Body of pancreas (tissue), 4 donors: ENCODE measurements around the gene VPS33A. TPM values are rescaled to one million over a fixed set of nuclear protein-coding genes. Genes with fewer than 3 reads are reported as not detected.
"Not testable (repeated sequence)": the region's sequence is repeated elsewhere in the genome, so short reads cannot be mapped to it uniquely, and the experiment has no call there.

Source experiments
- ATAC-seq: fragments of 150-250 bp; one replicate; pipeline ENCODE4 v1.9.1; 2016
- DNase-seq, 4 donors: peaks; one replicate each; pipeline ENCODE4 v3.0.0-alpha.2; 2019
- H3K27ac ChIP-seq, 4 donors: fragments of 200-600 bp; sonication (generic); 1 replicate in 3 of 4; 2 replicates in 1 of 4; pipeline versions ENCODE4 v1.5.1 to v1.6.1; 2016 to 2019; ENCODE audit warnings: mild to moderate bottlenecking in 1 of 4, mixed read lengths in 1 of 4, moderate library complexity in 1 of 4
- H3K27me3 ChIP-seq, 2 donors: fragments of 200-600 bp; sonication (generic); one replicate each; pipeline ENCODE4 v1.6.0; 2016; ENCODE audit warnings: mild to moderate bottlenecking in 1 of 2
- H3K36me3 ChIP-seq, 2 donors: fragments of 200-600 bp; sonication (generic); replicated peaks in 1 of 2; 2 replicates each; pipeline ENCODE4 v1.5.1; 2016; ENCODE audit warnings: low read depth in 2 of 2; ENCODE audit not compliant: insufficient read depth in 1 of 2
- H3K4me1 ChIP-seq: fragments of 200-600 bp; sonication (generic); one replicate; pipeline ENCODE4 v1.6.0; 2016
- H3K4me3 ChIP-seq, 2 donors: fragments of 200-600 bp; sonication (generic); 1 replicate in 1 of 2; 2 replicates in 1 of 2; pipeline ENCODE4 v1.5.1; 2016 to 2019
- H3K9me3 ChIP-seq, 3 donors: fragments of 200-600 bp; sonication (generic); 1 replicate in 2 of 3; 2 replicates in 1 of 3; pipeline ENCODE4 v1.5.1; 2016
- CTCF ChIP-seq, 7 experiments: fragments of 450-650 bp in 4 of 7; fragments of 200-600 bp in 3 of 7; sonication (generic) in 3 of 7; IDR thresholded peaks; one replicate each; pipeline ENCODE4 v1.5.1; 2016 to 2019; ENCODE audit warnings: antibody characterized with exemption in 7 of 7
- POLR2A ChIP-seq, 3 donors: fragments of 450-650 bp; IDR thresholded peaks; one replicate each; pipeline ENCODE4 v1.6.1; 2016; ENCODE audit warnings: antibody characterized with exemption in 3 of 3, mild to moderate bottlenecking in 2 of 3
- WGBS, 2 donors: methylation state at CpG; one replicate each; pipeline ENCODE4 v1.1.5; 2017; 5-methylcytosine and 5-hydroxymethylcytosine counted together
- intact Hi-C: fragments of 100-400 bp; cut with DNase I; formaldehyde crosslinking; loops from one replicate; pipeline ENCODE4 v1.15.1; 2023
- total RNA-seq, 2 donors: library from RNA; depleted of rRNA; stranded (reverse); fragments of >200 nt; gene quantifications; one replicate each; pipeline ENCODE4 v1.1.0, GENCODE V29; 2016

The VPS33A gene
- total RNA-seq, 2 donors from 2014 or later: 7.3 to 9.9 TPM

DNA sequence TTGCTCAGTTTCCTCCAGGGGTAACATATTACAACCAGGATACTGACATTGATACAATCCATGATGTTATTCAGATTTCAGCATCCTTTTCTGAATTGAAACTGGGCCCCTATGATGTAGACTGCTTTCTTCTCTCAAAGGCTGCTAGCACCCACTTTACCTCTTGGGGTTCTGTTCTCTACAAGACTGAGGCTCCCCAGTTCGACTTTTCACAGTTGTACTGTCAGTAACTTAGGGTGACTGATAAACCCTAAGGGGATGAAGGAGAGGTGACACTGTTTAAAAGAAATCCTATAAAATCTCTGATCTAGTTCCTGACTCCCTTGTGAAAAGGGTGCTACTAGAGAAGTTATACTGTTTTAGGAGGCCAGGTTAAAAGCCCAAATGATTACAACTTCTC, 818 bp downstream of the VPS33A start:
- H3K27ac ChIP-seq: peak overlapping the region; percentile 65 to 93 (median 84)
- intact Hi-C loops: no loop called here
- ATAC-seq: no peak
- peaks cover 0 to 7% of the 10 kb centered on the region in 2 donors for H3K36me3 ChIP-seq
- peak overlapping the region; percentile 68 to 88 for H3K4me3 ChIP-seq
- WGBS, 2 donors: 0 to 8% methylated on average over 1 of the region's 1 CpG
- TF ChIP-seq POLR2A (IDR thresholded peaks at IDR 0.05) (no peak), CTCF (IDR thresholded peaks at IDR 0.05) (no peak)
- H3K27me3 ChIP-seq: no peaks in the 10 kb centered on the region
- H3K4me1 ChIP-seq: peaks cover 22% of the 10 kb centered on the region
- no peak for DNase-seq
- no peaks in the 10 kb centered on the region for H3K9me3 ChIP-seq

- ATAC-seq, H3K4me3 ChIP-seq, intact Hi-C loops, H3K27ac ChIP-seq, H3K27me3 ChIP-seq, H3K9me3 ChIP-seq, DNase-seq: not testable (repeated sequence)
- H3K4me1 ChIP-seq: peaks cover 13% of the 10 kb centered on the region
- 89 to 91% methylated on average over 14 of the region's 14 CpGs for WGBS, 2 donors
- peaks cover 4 to 15% of the 10 kb centered on the region in 2 donors for H3K36me3 ChIP-seq
Observed at GRCh38 chr12:122260735-122261134, 5.6 kb downstream of the VPS33A start.

DNA sequence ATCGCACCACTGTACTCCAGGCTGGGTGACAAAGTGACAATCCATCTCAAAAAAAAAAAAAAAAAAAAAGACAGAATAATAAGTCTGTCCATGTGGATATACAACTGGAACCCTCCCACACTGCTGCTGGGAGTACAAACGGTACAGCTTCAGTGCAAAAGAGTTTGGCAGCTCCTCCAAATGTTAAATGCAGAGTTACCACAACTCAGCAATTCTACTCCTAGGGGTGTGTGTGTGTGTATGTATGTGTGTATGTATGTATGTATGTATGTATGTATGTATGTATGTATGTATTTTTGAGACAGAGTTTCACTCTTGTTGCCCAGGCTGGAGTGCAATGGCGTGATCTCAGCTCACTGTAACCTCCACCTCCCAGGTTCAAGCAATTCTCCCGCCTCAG, 7.4 kb downstream of the VPS33A start:
- intact Hi-C loops, H3K27me3 ChIP-seq, H3K4me1 ChIP-seq, DNase-seq, H3K9me3 ChIP-seq, H3K27ac ChIP-seq, ATAC-seq, H3K4me3 ChIP-seq: not testable (repeated sequence)
- H3K36me3 ChIP-seq: peaks cover 4 to 15% of the 10 kb centered on the region in 2 donors
- 92 to 96% methylated on average over 4 of the region's 4 CpGs for WGBS, 2 donors

GRCh38 chr12:122258462-122258861, 7.8 kb downstream of the VPS33A start:
- DNase-seq, intact Hi-C loops, ATAC-seq, H3K4me1 ChIP-seq, H3K4me3 ChIP-seq, H3K27ac ChIP-seq, H3K9me3 ChIP-seq, H3K27me3 ChIP-seq: not testable (repeated sequence)
- 93 to 95% methylated on average over 4 of the region's 4 CpGs for WGBS, 2 donors
- peaks cover 4 to 15% of the 10 kb centered on the region in 2 donors for H3K36me3 ChIP-seq

GRCh38 chr12:122250536-122250935, 15.8 kb downstream of the VPS33A start:
- no peak for DNase-seq
- H3K4me3 ChIP-seq: no peak overlapping the region
- H3K27me3 ChIP-seq: no peaks in the 10 kb centered on the region
- intact Hi-C loops: no loop called here
- 87 to 92% methylated on average over 8 of the region's 8 CpGs for WGBS, 2 donors
- no peaks in the 10 kb centered on the region for H3K9me3 ChIP-seq
- no peak for ATAC-seq
- peaks cover 0 to 4% of the 10 kb centered on the region in 2 donors for H3K36me3 ChIP-seq
- peak overlapping the region in 1 of 4 donors; percentile 3 for H3K27ac ChIP-seq
- TF ChIP-seq CTCF (IDR thresholded peaks at IDR 0.05) (no peak), POLR2A (IDR thresholded peaks at IDR 0.05) (no peak)
- H3K4me1 ChIP-seq: no peaks in the 10 kb centered on the region

DNA sequence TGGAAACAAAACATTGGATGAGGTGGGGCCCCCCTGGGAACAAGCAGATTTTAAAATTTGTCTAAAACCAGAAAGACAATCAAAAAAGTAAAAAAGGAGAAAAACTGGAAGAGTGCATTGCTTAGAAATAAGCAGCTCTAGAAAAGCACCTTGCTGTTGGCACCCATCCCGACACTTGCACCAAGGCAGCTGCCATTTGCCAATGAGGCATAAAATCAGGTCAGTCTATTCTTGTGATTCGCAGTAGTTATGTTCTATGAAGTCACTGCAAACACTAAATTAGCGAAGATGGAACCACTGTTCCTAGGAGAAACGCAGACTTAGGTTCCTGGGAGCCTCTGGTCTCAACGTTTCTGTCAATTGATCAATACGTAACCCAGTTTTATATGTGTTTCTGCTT, 16.2 kb downstream of the VPS33A start:
- Histone ChIP-seq H3K9me3 (no peaks in the 10 kb centered on the region), H3K27me3 (no peaks in the 10 kb centered on the region), H3K27ac (peak overlapping the region in 1 of 4 donors; percentile 3), H3K36me3 (peaks cover 0 to 4% of the 10 kb centered on the region in 2 donors), H3K4me1 (no peaks in the 10 kb centered on the region), H3K4me3 (no peak overlapping the region)
- 90 to 92% methylated on average over 6 of the region's 6 CpGs for WGBS, 2 donors
- DNase-seq (peak in 1 of 4 donors; percentile 34), ATAC-seq (no peak)
- intact Hi-C loops: no loop called here
- TF ChIP-seq POLR2A (IDR thresholded peaks at IDR 0.05) (no peak), CTCF (IDR thresholded peaks at IDR 0.05) (no peak)
